ENCODE results near the gene CMSS1.

- TF ChIP-seq GATA2 (CRISPR knock-in tag; IDR thresholded peaks at IDR 0.05) (no peak), YY1 (IDR thresholded peaks at IDR 0.05; ENCODE audit: low read depth) (no peak), GABPA (IDR thresholded peaks at IDR 0.05; ENCODE audit: low read depth) (no peak), POLR2AphosphoS5 (IDR thresholded peaks at IDR 0.05; ENCODE audit: low read depth, low read length) (no peak), FOSL2 (IDR thresholded peaks at IDR 0.05; ENCODE audit: borderline replicate concordance, low read depth) (no peak), CHD2 (IDR thresholded peaks at IDR 0.05; ENCODE audit: low read length, partially characterized antibody) (no peak)
- TF ChIP-seq, protein P1, sequence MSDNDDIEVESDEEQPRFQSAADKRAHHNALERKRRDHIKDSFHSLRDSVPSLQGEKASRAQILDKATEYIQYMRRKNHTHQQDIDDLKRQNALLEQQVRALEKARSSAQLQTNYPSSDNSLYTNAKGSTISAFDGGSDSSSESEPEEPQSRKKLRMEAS (IDR thresholded peaks at IDR 0.05; ENCODE audit: low read depth) = no peak
Observed at GRCh38 chr3:99990179-99990578, 172.5 kb downstream of the CMSS1 start.

Measured in SK-N-SH (cell line).